ENCODE data around the gene LBX1. TPM values are rescaled to one million over a fixed set of nuclear protein-coding genes. Genes with fewer than 3 reads are reported as not detected.

LBX1 gene
- total and polyA plus RNA-seq, 2 of the 4 experiments (the other 2 are of a cell fraction) = not detected

DNA sequence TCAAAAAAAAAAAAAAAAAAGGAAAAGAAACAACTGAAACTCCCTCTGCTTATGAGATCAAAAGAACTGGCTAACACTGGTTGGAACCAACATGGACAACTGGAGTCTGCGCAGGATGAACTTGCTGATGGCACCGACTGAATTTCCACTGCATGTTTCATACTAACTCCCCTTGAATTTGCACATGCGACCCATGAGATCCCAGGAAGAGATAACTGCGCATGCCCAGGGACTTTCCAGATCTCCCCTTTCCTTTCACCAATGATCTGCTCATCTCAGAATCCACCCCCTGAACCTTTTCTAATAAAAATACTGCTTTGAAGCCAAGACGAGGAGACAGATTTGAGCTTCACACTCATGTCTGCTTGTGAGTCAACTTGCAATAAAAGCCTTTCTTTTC lies 20.7 kb downstream of the LBX1 start:
- Histone ChIP-seq H3K23ac (ENCODE audit: low read depth, low read length) (no peak overlapping the region), H3K14ac (replicated peaks; ENCODE audit: low read depth, low read length) (no peak overlapping the region), H3K4me3 (ENCODE audit: insufficient read depth, low read depth, low read length) (no peak overlapping the region), H4K8ac (ENCODE audit: low read depth in 2 of 2, low read length in 2 of 2) (no peak overlapping the region), H3K27ac (ENCODE audit: insufficient read depth, low read length) (no peak overlapping the region), H3K36me3 (ENCODE audit: control insufficient read depth, insufficient read depth, low read length) (no peaks in the 10 kb centered on the region), H2BK120ac (ENCODE audit: low read depth, low read length) (no peak overlapping the region), H3K4me2 (ENCODE audit: low read depth, low read length) (no peak overlapping the region), H4K91ac (ENCODE audit: insufficient read depth, low read depth, low read length) (no peak overlapping the region), H3K9ac (ENCODE audit: low read depth, low read length) (no peak overlapping the region), H3K18ac (ENCODE audit: low read depth, low read length) (no peak overlapping the region), H2AFZ (replicated peaks; ENCODE audit: low read length, poor library complexity) (no peak overlapping the region), H3K56ac (ENCODE audit: extremely low read depth, insufficient read depth, low read length) (no peak overlapping the region), H4K5ac (ENCODE audit: low read depth, low read length) (no peak overlapping the region), H4K20me1 (ENCODE audit: insufficient read depth, low read length) (no peaks in the 10 kb centered on the region), H3K4me1 (ENCODE audit: control insufficient read depth, insufficient read depth, low read length) (no peaks in the 10 kb centered on the region), H2BK20ac (ENCODE audit: low read depth, low read length) (no peak overlapping the region), H2BK15ac (ENCODE audit: low read depth, low read length) (no peak overlapping the region), H3K79me1 (ENCODE audit: low read depth in 1 of 2, low read length in 2 of 2) (no peaks in the 10 kb centered on the region), H3K9me1 (ENCODE audit: insufficient read depth, low read length) (no peaks in the 10 kb centered on the region), H2AK9ac (replicated peaks; ENCODE audit: low read depth, low read length, poor library complexity) (no peak overlapping the region), H3K27me3 (ENCODE audit: control insufficient read depth, insufficient read depth, low read length) (peaks cover 52% of the 10 kb centered on the region), H3K4ac (ENCODE audit: low read depth, low read length) (no peak overlapping the region), H2BK5ac (ENCODE audit: low read depth, low read length, poor library complexity, severe bottlenecking) (no peak overlapping the region), H2AK5ac (ENCODE audit: low read depth, low read length) (no peak overlapping the region), H3K9me3 (ENCODE audit: control insufficient read depth, insufficient read depth, low read length) (no peaks in the 10 kb centered on the region)
- WGBS, 2 experiments (ENCODE audit: extremely low coverage in 2 of 2, insufficient read length in 1 of 2) = 72% methylated on average over 3 of the region's 5 CpGs; no CpG with 5 or more reads in 1 of the 2 experiments
- ATAC-seq (ENCODE audit: low read depth) (no peak), DNase-seq (no peak)
- ChIA-PET POLR2A (ENCODE audit: unreplicated experiment) (no interaction called here), CTCF (no interaction called here)
- TF ChIP-seq POLR2A (IDR thresholded peaks at IDR 0.05; ENCODE audit: low read depth, low read length) (no peak), RCOR1 (IDR thresholded peaks at IDR 0.05; ENCODE audit: insufficient replicate concordance, low read length) (no peak), MXI1 (IDR thresholded peaks at IDR 0.05; ENCODE audit: borderline replicate concordance, low read depth, low read length) (no peak), NFE2L2 (IDR thresholded peaks at IDR 0.05; ENCODE audit: low read depth, low read length) (no peak), RAD21 (IDR thresholded peaks at IDR 0.05; ENCODE audit: low read length) (no peak), MAFK (IDR thresholded peaks at IDR 0.05; ENCODE audit: low read depth, low read length) (no peak), MAZ (IDR thresholded peaks at IDR 0.05; ENCODE audit: borderline replicate concordance, low read depth, low read length) (no peak), BHLHE40 (IDR thresholded peaks at IDR 0.05; ENCODE audit: low read depth, low read length) (no peak), FOS (IDR thresholded peaks at IDR 0.05; ENCODE audit: low read depth, low read length) (no peak), SMC3 (IDR thresholded peaks at IDR 0.05; ENCODE audit: low read depth, low read length) (no peak)
- TF ChIP-seq, protein P1, sequence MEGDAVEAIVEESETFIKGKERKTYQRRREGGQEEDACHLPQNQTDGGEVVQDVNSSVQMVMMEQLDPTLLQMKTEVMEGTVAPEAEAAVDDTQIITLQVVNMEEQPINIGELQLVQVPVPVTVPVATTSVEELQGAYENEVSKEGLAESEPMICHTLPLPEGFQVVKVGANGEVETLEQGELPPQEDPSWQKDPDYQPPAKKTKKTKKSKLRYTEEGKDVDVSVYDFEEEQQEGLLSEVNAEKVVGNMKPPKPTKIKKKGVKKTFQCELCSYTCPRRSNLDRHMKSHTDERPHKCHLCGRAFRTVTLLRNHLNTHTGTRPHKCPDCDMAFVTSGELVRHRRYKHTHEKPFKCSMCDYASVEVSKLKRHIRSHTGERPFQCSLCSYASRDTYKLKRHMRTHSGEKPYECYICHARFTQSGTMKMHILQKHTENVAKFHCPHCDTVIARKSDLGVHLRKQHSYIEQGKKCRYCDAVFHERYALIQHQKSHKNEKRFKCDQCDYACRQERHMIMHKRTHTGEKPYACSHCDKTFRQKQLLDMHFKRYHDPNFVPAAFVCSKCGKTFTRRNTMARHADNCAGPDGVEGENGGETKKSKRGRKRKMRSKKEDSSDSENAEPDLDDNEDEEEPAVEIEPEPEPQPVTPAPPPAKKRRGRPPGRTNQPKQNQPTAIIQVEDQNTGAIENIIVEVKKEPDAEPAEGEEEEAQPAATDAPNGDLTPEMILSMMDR (conservative IDR thresholded peaks at IDR 0.05; ENCODE audit: low read depth, low read length) = no peak
- TF ChIP-seq, protein P2, sequence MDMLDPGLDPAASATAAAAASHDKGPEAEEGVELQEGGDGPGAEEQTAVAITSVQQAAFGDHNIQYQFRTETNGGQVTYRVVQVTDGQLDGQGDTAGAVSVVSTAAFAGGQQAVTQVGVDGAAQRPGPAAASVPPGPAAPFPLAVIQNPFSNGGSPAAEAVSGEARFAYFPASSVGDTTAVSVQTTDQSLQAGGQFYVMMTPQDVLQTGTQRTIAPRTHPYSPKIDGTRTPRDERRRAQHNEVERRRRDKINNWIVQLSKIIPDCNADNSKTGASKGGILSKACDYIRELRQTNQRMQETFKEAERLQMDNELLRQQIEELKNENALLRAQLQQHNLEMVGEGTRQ (IDR thresholded peaks at IDR 0.05; ENCODE audit: low read depth, low read length) = no peak
- TF ChIP-seq, protein P3, sequence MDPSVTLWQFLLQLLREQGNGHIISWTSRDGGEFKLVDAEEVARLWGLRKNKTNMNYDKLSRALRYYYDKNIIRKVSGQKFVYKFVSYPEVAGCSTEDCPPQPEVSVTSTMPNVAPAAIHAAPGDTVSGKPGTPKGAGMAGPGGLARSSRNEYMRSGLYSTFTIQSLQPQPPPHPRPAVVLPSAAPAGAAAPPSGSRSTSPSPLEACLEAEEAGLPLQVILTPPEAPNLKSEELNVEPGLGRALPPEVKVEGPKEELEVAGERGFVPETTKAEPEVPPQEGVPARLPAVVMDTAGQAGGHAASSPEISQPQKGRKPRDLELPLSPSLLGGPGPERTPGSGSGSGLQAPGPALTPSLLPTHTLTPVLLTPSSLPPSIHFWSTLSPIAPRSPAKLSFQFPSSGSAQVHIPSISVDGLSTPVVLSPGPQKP (IDR thresholded peaks at IDR 0.05; ENCODE audit: borderline replicate concordance, low read depth, low read length) = no peak
- dilution Hi-C loops (cut with HindIII; ENCODE audit: low sequenced_read_pairs, unreplicated experiment) (no loop called here), intact Hi-C loops (cut with micrococcal nuclease) (no loop called here), in situ Hi-C loops (cut with MboI; ENCODE audit: low sequenced_read_pairs) (no loop called here)
- no TSS peak for BruUV-seq (replicated peaks)

Data from IMR-90 (cell line).